Measurements from ENCODE around the gene ITGA1.

Gene ITGA1

GRCh38 chr5:52981507-52981906 is 193.8 kb downstream of the ITGA1 start:
- no peak overlapping the region for H3K27ac ChIP-seq
- no peak overlapping the region for H3K4me3 ChIP-seq

- no peak overlapping the region for H3K4me3 ChIP-seq
- H3K27ac ChIP-seq: no peak overlapping the region
These were observed 196.3 kb downstream of the ITGA1 start for GRCh38 chr5:52983731-52984636.

GRCh38 chr5:52985306-52985705 is 197.6 kb downstream of the ITGA1 start:
- H3K27ac ChIP-seq: no peak overlapping the region
- no peak overlapping the region for H3K4me3 ChIP-seq

- Histone ChIP-seq H3K27ac (peak overlapping the region in 6 of 21 experiments; percentile 39 to 83 (median 80)), H3K4me3 (no peak overlapping the region)
These were observed 200.1 kb downstream of the ITGA1 start for GRCh38 chr5:52987711-52988331.

- Histone ChIP-seq H3K27ac (peak overlapping the region in 19 of 21 experiments; percentile 30 to 83 (median 70)), H3K4me3 (peak overlapping the region; percentile 55 to 73 (median 62))
These were observed 200.8 kb downstream of the ITGA1 start for GRCh38 chr5:52988335-52989024.

GRCh38 chr5:52989025-52989780 is 201.5 kb downstream of the ITGA1 start, which contains the start of gene ITGA2:
Gene ITGA2 (plus strand): TSS chr5:52989352. CDS start chr5:52989469, 117 bp downstream.
- peak within 1 kb of the TSS; percentile 55 to 73 (median 62) for H3K4me3 ChIP-seq
- H3K27ac ChIP-seq: peak within 1 kb of the TSS in 20 of 21 experiments; percentile 30 to 83 (median 68)

- H3K27ac ChIP-seq: peak overlapping the region in 20 of 21 experiments; percentile 30 to 83 (median 68)
- peak overlapping the region; percentile 55 to 73 (median 62) for H3K4me3 ChIP-seq
These were observed 202.2 kb downstream of the ITGA1 start for GRCh38 chr5:52989781-52990527.

- H3K27ac ChIP-seq: peak overlapping the region in 10 of 21 experiments; percentile 32 to 83 (median 74)
- H3K4me3 ChIP-seq: peak overlapping the region; percentile 55 to 73 (median 62)
These were observed 202.8 kb downstream of the ITGA1 start for GRCh38 chr5:52990528-52990925.

GRCh38 chr5:52993367-52993766 is 205.7 kb downstream of the ITGA1 start:
- H3K4me3 ChIP-seq: no peak overlapping the region
- H3K27ac ChIP-seq: peak overlapping the region in 1 of 21 experiments; percentile 12

- H3K27ac ChIP-seq: no peak overlapping the region
These were observed 206.6 kb downstream of the ITGA1 start for GRCh38 chr5:52994266-52994665.

GRCh38 chr5:52995095-52995494 is 207.4 kb downstream of the ITGA1 start:
- no peak overlapping the region for H3K4me3 ChIP-seq
- H3K27ac ChIP-seq: no peak overlapping the region

More at GRCh38 chr5:52994266-52994665, 206.6 kb downstream of the ITGA1 start:
- no peak overlapping the region for H3K4me3 ChIP-seq

- Histone ChIP-seq H3K4me3 (no peak overlapping the region), H3K27ac (peak overlapping the region in 1 of 21 experiments; percentile 3)
These were observed 208.2 kb downstream of the ITGA1 start for GRCh38 chr5:52995914-52996313.

GRCh38 chr5:52996979-52997378 is 209.3 kb downstream of the ITGA1 start:
- no peak overlapping the region for H3K4me3 ChIP-seq
- peak overlapping the region in 4 of 21 experiments; percentile 7 to 43 (median 18) for H3K27ac ChIP-seq

GRCh38 chr5:52997424-52997823 is 209.7 kb downstream of the ITGA1 start:
- H3K27ac ChIP-seq: peak overlapping the region in 4 of 21 experiments; percentile 7 to 43 (median 18)
- H3K4me3 ChIP-seq: no peak overlapping the region

- peak overlapping the region in 1 of 21 experiments; percentile 16 for H3K27ac ChIP-seq
These were observed 211.0 kb downstream of the ITGA1 start for GRCh38 chr5:52998552-52999313.

GRCh38 chr5:52999344-52999949 is 211.7 kb downstream of the ITGA1 start:
- no peak overlapping the region for H3K27ac ChIP-seq
- H3K4me3 ChIP-seq: no peak overlapping the region

More at GRCh38 chr5:52998552-52999313, 211.0 kb downstream of the ITGA1 start:
- no peak overlapping the region for H3K4me3 ChIP-seq

GRCh38 chr5:53001541-53001940 is 213.8 kb downstream of the ITGA1 start:
- no peak overlapping the region for H3K27ac ChIP-seq

More at GRCh38 chr5:53001541-53001940, 213.8 kb downstream of the ITGA1 start:
- H3K4me3 ChIP-seq: no peak overlapping the region

Data from skin epidermis (tissue), 12 donors.